Keratinocyte (primary cell): ENCODE data around the gene SFMBT1. TPM values are rescaled to one million over a fixed set of nuclear protein-coding genes. Genes with fewer than 3 reads are reported as not detected.

Experiments used
- DNase-seq: peaks from one replicate; pipeline ENCODE4 v3.0.0-alpha.2; 2011; ENCODE audit warnings: low read depth, missing footprints, low spot score
- FAIRE-seq: peaks from 2 replicates; lab custom pipeline; 2011; peaks lifted over from hg19 to GRCh38; lab: Jason Lieb, UNC
- H2AFZ ChIP-seq: 2 replicates; pipeline ENCODE4 v1.6.0; 2012; ENCODE audit warnings: low read length, control low read depth, inconsistent platforms; ENCODE audit not compliant: control insufficient read depth
- H3K27ac ChIP-seq: 2 replicates; pipeline ENCODE4 v1.5.1; 2011; ENCODE audit warnings: low read length; ENCODE audit not compliant: control insufficient read depth, insufficient read depth
- H3K27me3 ChIP-seq: 3 replicates; pipeline ENCODE4 v1.6.0; 2011; ENCODE audit warnings: low read length; ENCODE audit not compliant: control insufficient read depth, insufficient read depth; ENCODE audit errors: extremely low read depth
- H3K36me3 ChIP-seq, 2 experiments: 2 replicates in 1 of 2; 3 replicates in 1 of 2; pipeline ENCODE4 v1.5.1; 2011; ENCODE audit warnings: low read length in 2 of 2, mild to moderate bottlenecking in 1 of 2; ENCODE audit not compliant: control insufficient read depth in 2 of 2, insufficient read depth in 2 of 2; ENCODE audit errors: extremely low read depth in 1 of 2
- H3K4me1 ChIP-seq: 3 replicates; pipeline ENCODE4 v1.5.1; 2011; ENCODE audit warnings: low read length; ENCODE audit not compliant: control insufficient read depth, insufficient read depth; ENCODE audit errors: extremely low read depth
- H3K4me2 ChIP-seq: 3 replicates; pipeline ENCODE4 v1.6.0; 2011; ENCODE audit warnings: low read depth, low read length; ENCODE audit not compliant: control insufficient read depth, insufficient read depth; ENCODE audit errors: extremely low read depth
- H3K4me3 ChIP-seq, 3 experiments: fragments of 200-600 bp in 1 of 3; sonication (generic) in 1 of 3; 2 replicates in 2 of 3; 3 replicates in 1 of 3; pipeline ENCODE4 v1.5.1; 2011 to 2016; ENCODE audit warnings: low read length in 3 of 3, mild to moderate bottlenecking in 3 of 3, control low read depth in 2 of 3, inconsistent platforms in 1 of 3, low read depth in 1 of 3, mixed read lengths in 1 of 3, mixed run types in 1 of 3, moderate library complexity in 1 of 3; ENCODE audit not compliant: control insufficient read depth in 2 of 3, insufficient read depth in 2 of 3; ENCODE audit errors: extremely low read depth in 1 of 3
- H3K79me2 ChIP-seq: 2 replicates; pipeline ENCODE4 v1.6.0; 2012; ENCODE audit warnings: low read length; ENCODE audit not compliant: control insufficient read depth, insufficient read depth
- H3K9ac ChIP-seq: 3 replicates; pipeline ENCODE4 v1.6.0; 2011; ENCODE audit warnings: low read length; ENCODE audit not compliant: control insufficient read depth, insufficient read depth; ENCODE audit errors: extremely low read depth
- H3K9me1 ChIP-seq: 3 replicates; pipeline ENCODE4 v1.6.0; 2011; ENCODE audit warnings: low read length; ENCODE audit not compliant: control insufficient read depth, insufficient read depth; ENCODE audit errors: extremely low read depth
- H3K9me3 ChIP-seq: 2 replicates; pipeline ENCODE4 v1.5.1; 2012; ENCODE audit warnings: low read depth, low read length; ENCODE audit not compliant: control insufficient read depth
- H4K20me1 ChIP-seq: 3 replicates; pipeline ENCODE4 v1.6.0; 2011; ENCODE audit warnings: low read length; ENCODE audit not compliant: control insufficient read depth, insufficient read depth; ENCODE audit errors: extremely low read depth
- CTCF ChIP-seq, 3 experiments: IDR thresholded peaks in 1 of 3; conservative IDR thresholded peaks in 1 of 3; optimal IDR thresholded peaks in 1 of 3; 2 replicates in 2 of 3; 3 replicates in 1 of 3; pipeline versions ENCODE3 to v1.5.1; 2011; ENCODE audit warnings: low read length in 3 of 3, mild to moderate bottlenecking in 3 of 3, moderate library complexity in 2 of 3, control low read depth in 1 of 3, inconsistent platforms in 1 of 3; ENCODE audit not compliant: insufficient read depth in 2 of 3; ENCODE audit errors: extremely low read depth in 1 of 3
- EZH2 ChIP-seq: IDR thresholded peaks from one replicate; pipeline ENCODE4 v1.6.1; 2012; ENCODE audit warnings: inconsistent platforms, mild to moderate bottlenecking, low read length, moderate library complexity
- dilution Hi-C: fragments of 300-500 bp; cut with MboI; formaldehyde crosslinking; loops from one replicate; pipeline ENCODE4 v1.7.0; 2020; ENCODE audit warnings: low sequenced_read_pairs; ENCODE audit not compliant: extremely low pct_ligation_motif_present
- polyA plus RNA-seq, 5 experiments: library from polyadenylated mRNA; depleted of rRNA in 3 of 5; stranded (reverse) in 3 of 5; stranded (forward) in 1 of 5; unstranded in 1 of 5; fragments of >200 nt; gene quantifications; 1 replicate in 1 of 5; 2 replicates in 3 of 5; 3 replicates in 1 of 5; pipeline versions ENCODE4 v1.2.1 to v1.2.3, GENCODE V29; 2011 to 2012; ENCODE audit warnings: missing spikeins in 2 of 5, low read depth in 1 of 5, low replicate concordance in 1 of 5

The SFMBT1 gene
- polyA plus RNA-seq, 1 donor (not counting 4 experiments of a cell fraction or from before 2014, with no cell fraction given) = 4.1 TPM

- DNase-seq = no peak
- H3K4me2 ChIP-seq = no peak overlapping the region
Observed at GRCh38 chr3:52856666-52857065, 189.2 kb downstream of the SFMBT1 start.

DNA sequence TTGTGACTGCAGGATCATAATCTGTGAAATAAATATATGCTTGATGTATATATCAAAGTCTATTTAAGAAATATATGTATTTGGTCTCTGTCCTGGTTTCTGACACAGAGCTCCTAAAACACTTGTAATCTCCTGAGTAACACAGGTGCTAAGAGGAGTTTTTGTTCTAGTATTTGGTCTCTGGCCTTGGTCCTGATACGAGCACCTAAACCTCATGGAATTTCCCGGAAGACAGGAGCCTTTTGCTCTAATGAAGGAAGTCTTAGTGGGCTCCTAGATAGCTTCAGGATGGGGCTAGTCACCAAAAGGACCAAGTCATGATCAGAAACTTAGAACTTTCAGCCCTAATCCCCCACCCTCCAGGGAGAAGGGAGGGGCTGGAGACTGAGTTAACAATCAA lies 191.9 kb downstream of the SFMBT1 start:
- Histone ChIP-seq H3K4me1 (no peaks in the 10 kb centered on the region), H3K4me3 (no peak overlapping the region), H3K36me3 (peaks cover 13 to 26% of the 10 kb centered on the region in 2 experiments), H3K9ac (no peak overlapping the region), H3K79me2 (no peaks in the 10 kb centered on the region), H3K4me2 (no peak overlapping the region), H3K27ac (no peak overlapping the region), H4K20me1 (no peaks in the 10 kb centered on the region), H3K27me3 (no peaks in the 10 kb centered on the region), H2AFZ (no peak overlapping the region), H3K9me3 (no peaks in the 10 kb centered on the region), H3K9me1 (no peaks in the 10 kb centered on the region)
- dilution Hi-C loops = no loop called here
- DNase-seq (no peak), FAIRE-seq (no peak)
- TF ChIP-seq EZH2 = no peak
- TF ChIP-seq CTCF (optimal IDR thresholded peaks at IDR 0.05 in 1 of 3, IDR thresholded peaks at IDR 0.05 in 1 of 3, conservative IDR thresholded peaks at IDR 0.05 in 1 of 3; ENCODE audit: extremely low read depth in 1 of 3, insufficient read depth in 2 of 3, low read length in 3 of 3) = no peak

More at GRCh38 chr3:52856666-52857065, 189.2 kb downstream of the SFMBT1 start:
- FAIRE-seq = no peak
- H3K27ac ChIP-seq = no peak overlapping the region
- H3K4me3 ChIP-seq = no peak overlapping the region
- no peaks in the 10 kb centered on the region for H3K79me2 ChIP-seq
- no peaks in the 10 kb centered on the region for H3K4me1 ChIP-seq
- TF ChIP-seq EZH2 (no peak), CTCF (optimal IDR thresholded peaks at IDR 0.05 in 1 of 3, IDR thresholded peaks at IDR 0.05 in 1 of 3, conservative IDR thresholded peaks at IDR 0.05 in 1 of 3; ENCODE audit: extremely low read depth in 1 of 3, insufficient read depth in 2 of 3, low read length in 3 of 3) (no peak)
- dilution Hi-C loops = no loop called here
- H3K36me3 ChIP-seq = peaks cover 8 to 11% of the 10 kb centered on the region in 2 experiments
- no peaks in the 10 kb centered on the region for H3K27me3 ChIP-seq
- no peaks in the 10 kb centered on the region for H4K20me1 ChIP-seq
- H3K9me1 ChIP-seq = no peaks in the 10 kb centered on the region
- no peak overlapping the region for H2AFZ ChIP-seq
- no peaks in the 10 kb centered on the region for H3K9me3 ChIP-seq
- no peak overlapping the region for H3K9ac ChIP-seq

Other genes with a start within 250 kb of the SFMBT1 start
- 1.3 to 4.1 TPM (median 1.4 TPM) in 3 replicates for gene ITIH4, start 215.4 kb downstream of the SFMBT1 start, polyA plus RNA-seq
- 0.24 TPM in 1 of 3 replicates, not detected in the others for gene MUSTN1, start 211.1 kb downstream of the SFMBT1 start, polyA plus RNA-seq
- 8.2 to 10.2 TPM (median 8.3 TPM) in 3 replicates for gene STIMATE, start 148.5 kb downstream of the SFMBT1 start, polyA plus RNA-seq
- 25.5 to 34.4 TPM (median 29.6 TPM) in 3 replicates for gene RFT1, start 84.4 kb upstream of the SFMBT1 start, polyA plus RNA-seq
- 24.7 to 32.1 TPM (median 25.1 TPM) in 3 replicates for gene PRKCD, start 115.1 kb upstream of the SFMBT1 start, polyA plus RNA-seq
- 225 to 282 TPM (median 266 TPM) in 3 replicates for gene TKT, start 209.9 kb upstream of the SFMBT1 start, polyA plus RNA-seq